CD4-positive, alpha-beta T cell treated with Interleukin-2 at 100 ng/mL for 4 hours (primary cell): ENCODE results near the gene PRCD.

Source experiments
- DNase-seq: peaks from one replicate; pipeline ENCODE4 v3.0.0-alpha.2; 2020; ENCODE audit warnings: low spot score

Gene PRCD, protein sequence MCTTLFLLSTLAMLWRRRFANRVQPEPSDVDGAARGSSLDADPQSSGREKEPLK

DNA sequence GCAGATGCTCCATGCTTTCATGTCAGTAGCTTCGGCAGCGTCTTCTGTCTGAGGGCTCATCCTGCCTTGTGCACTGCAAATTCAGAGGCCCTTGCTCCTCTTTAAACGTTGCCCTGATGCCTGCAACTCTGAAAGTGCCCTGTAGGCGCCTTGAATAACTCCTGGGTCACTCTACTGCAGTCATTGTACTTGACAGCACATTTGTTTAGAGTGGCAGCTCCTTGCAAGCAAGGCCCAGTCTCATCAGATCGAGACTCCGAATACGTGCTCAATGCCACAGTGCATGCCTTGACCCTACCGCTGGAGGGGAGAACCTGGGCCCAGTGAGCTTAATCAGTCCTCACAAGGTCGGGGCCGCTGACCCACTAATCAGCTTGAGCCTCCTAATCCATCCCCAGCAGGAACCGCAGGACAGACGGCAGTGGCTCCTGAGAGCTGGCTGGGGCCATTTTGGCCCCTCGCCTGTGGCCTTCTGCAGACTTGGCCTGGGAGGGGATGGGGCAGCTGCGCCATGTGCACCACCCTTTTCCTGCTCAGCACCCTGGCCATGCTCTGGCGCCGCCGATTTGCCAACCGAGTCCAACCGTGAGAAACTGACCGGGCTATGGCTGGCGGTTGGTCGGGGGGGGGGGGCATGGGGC, at the start of gene PRCD:
Gene PRCD (plus strand): TSS at position 414 of the 641 bp plus-strand sequence. CDS start 98 bp downstream, at position 512.
- no peak for DNase-seq

DNA sequence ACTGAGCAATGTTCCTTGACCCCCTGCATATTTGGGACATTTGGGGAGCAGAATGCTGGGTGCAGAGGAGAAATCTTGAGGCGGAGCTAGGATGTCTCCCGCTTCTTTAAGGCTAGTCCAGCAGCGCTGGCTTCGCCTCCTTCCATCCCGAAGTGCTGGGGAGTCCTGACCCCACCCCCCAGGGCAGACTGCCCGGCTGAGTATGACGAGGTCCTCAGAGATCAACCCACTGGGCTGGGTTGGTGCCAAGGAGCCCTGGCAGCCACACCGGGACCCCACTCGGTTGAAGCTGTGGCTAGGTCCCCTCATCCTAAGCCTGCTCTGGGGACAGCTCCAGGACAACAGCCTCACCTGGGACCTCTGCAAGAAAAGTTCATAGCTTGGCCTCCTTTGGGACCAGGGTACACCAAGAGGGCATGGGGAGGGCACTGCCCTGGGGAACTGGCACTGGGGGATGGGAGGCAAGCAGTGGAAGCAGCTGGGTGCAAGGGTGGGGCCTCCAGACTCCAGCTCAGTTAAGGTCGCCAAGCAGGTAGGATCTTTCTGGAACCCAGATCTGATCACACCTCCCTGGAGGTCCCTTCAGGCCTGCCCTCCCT, 49.6 kb upstream of the PRCD start:
- no peak for DNase-seq

DNA sequence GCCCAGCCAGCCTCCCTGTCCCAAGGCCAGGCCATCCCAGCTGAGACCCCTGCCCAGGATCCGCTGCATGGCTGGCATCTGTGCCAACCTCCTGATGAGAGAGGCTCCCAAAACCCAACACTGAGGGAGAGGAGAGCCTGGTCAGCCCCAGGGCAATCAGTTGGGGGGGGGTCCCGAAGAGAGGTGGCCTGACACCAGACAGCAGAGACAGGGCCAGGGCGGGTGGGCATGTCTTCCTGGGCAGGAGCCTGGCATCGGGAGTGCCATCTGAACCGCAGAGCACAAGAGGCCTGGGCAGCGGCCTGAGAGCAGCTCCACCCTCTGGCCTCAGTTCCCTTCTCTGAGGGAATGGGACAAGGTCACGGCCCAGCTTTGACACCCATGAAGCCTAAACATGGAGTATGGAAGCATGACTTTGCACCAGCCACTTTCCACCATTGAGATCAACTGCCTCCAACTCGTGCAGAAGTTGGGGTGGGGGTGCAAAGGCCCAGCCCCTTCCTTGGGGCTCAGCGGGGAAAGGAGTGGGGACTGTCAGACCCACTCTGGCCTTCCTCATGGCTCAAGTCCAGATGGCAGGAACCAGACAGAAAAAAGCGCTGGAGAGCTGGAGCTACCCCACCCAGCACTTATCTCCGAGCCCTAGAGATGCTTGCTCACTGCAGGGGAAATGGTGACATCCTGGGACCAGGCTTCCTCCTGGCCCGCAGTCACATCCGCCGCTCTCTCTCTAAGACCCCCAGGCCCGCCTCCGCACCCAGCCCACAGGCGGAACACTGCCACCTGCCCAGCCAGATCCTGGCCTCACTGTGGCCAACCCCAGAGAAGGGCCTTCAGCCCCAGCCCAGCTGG, 48.3 kb upstream of the PRCD start:
- no peak for DNase-seq

DNA sequence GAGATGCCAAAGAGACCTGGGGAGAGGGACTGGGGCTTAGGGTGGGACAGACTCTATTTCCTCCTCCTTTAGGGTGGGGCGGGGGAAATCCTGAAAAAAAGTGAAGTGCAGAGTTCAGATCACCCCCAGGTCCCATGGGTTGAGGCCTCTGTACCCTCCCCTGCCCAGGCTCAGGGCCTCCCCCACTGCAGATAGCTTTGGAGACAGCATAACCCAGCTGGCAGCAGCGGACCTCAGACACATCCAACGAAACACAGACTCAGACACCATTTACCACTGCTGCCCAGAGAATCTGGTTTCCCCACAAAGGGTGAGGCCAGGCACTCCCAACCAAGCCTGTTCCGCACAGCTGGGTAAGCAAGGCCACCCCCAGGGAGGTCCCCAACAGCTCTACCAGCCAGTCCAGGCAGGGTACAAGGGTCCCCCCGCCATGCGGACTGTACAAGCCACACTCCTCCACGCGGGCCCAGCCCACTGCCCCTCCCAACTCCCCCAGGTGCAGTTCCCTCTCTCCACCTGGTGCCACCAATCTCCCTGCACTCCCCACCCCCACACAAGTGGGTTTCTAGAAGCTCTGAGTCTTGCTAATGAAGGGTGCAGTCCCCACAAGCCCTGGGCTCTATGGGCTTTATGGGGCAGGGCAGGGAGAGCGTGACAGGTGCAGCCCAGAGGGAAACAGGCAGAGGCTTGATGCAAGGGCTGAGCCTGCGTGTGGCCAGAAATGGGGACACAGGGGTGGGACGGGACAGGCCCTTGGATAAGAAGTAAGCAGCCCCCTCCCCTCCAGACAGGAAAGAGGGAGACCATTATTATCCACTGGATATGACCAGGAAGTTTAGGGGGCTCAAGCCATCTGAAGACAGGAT, 47.5 kb upstream of the PRCD start:
- no peak for DNase-seq

DNA sequence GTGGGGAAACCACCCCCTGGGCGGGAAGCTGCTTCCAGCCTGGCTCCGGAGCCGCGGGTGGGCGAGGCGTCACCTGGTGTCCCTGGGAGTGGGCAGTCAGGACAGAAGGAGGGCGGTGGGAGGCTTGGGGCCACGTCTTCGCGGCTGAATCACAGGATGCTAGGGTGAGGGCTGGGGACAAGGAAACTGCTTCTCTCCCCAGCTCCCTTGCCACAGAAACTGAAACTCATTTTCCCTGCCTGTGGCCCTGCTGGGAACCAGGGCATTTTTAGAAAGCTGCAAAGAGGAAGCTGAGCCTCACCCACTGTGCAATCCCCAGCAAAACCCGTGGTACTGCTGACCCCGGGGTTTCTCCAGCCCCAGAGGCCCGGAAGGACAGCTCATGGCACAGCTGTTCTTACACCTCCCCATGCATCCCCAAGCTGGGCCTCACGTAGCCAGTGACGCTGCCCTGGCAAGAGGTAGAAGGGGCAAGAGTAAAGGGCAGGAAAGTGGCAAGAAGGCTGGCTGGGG, 46.8 kb upstream of the PRCD start:
- DNase-seq = peak; percentile 38

DNA sequence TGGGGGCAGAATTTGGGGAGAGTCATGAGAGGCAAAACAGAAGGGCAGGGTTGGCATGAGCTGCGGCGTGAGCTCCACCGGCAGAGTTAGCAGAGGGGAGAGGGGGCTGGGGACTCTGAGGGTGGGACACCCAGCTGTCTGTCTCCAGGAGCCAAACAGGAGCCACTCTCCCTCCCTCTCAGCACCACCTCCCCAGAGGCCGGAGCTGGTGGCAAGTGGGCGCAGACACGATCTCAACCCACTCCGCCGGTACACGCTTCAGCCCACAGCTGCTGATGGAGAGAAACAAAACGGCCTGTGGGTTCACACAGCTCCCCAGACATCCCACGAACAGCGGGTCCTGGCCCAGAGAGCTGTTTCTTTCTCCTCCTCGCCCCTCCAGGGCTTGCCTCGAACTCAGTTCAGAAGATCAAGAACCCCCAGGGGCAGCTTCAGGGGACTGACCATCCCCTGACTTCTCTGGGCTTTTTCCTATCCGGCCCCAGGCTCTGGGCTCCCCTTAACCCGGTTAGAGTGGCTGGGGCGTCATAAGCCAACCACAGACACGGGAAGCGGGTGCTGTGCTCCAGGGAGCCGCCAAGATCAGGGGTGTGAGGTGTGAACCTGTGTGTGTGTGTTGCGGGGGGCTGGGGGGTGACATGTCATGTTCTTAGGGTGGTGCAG, 46.2 kb upstream of the PRCD start:
- DNase-seq = peak; percentile 37

DNA sequence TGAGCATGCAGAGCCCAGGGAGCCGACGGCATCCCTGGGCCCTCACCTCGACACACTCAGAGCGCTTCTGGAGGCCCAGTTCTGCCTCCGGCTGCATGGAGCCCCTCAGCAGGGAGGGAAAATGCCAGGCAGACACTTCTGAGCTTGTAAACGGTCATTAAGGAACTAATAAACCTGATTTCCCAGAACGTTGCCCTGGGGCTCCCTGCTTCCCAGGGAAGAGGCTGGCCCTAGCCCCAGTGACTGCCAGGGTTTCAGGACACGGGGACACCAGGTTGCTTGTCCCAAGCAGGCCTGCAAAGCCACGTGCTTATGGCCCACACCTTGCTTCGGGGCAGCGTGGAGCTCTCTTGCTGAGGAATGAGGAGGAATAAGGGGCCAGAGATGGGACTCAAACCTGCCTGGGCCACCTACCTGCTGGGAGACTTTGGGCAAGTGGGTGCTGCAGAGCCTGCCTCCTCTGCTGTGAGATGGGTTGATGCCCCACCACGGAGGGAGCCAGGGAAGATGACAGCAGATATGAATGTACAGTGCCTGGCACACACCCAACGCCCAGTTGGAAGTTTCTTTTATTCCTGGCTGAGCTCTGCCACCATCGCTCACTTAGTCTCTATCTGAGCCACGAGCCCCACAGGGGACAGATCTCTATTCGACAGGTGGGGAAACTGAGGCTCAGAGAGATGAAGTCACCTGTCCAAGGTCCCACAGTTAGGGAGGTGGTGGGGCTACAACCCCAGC, 44.0 kb upstream of the PRCD start:
- no peak for DNase-seq

DNA sequence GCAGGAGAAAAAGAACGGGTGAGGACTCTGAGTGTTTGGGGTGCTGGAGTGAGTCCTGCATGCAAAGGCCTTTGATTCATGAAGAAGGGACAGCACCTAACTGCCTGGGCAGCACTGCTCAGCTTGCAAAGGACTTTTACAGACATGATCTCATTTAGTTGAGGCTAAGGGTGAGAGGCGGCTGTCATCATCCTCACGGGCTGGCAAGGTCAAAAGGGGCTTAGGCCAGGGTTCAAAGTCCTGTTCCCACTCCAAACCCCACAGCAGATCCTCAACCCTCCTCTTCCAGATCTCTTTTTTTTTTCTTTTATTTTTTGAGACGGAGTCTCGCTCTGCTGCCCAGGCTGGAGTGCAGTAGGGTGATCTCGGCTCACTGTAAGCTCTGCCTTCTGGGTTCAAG, 43.4 kb upstream of the PRCD start:
- no peak for DNase-seq

DNA sequence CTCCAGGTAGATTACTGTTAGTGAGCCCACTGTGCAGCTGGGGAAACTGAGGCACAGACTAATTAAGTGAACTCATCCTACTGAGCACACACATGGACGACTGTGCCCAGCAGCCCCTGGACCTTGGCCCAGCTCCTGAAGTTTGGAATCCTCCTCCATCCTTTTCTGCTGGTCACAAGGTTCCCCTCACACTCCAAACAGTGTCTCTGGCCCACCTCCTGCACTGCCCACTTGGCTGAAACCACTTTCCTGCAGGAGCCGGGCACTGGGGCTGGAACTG, 42.2 kb upstream of the PRCD start:
- DNase-seq = no peak

DNA sequence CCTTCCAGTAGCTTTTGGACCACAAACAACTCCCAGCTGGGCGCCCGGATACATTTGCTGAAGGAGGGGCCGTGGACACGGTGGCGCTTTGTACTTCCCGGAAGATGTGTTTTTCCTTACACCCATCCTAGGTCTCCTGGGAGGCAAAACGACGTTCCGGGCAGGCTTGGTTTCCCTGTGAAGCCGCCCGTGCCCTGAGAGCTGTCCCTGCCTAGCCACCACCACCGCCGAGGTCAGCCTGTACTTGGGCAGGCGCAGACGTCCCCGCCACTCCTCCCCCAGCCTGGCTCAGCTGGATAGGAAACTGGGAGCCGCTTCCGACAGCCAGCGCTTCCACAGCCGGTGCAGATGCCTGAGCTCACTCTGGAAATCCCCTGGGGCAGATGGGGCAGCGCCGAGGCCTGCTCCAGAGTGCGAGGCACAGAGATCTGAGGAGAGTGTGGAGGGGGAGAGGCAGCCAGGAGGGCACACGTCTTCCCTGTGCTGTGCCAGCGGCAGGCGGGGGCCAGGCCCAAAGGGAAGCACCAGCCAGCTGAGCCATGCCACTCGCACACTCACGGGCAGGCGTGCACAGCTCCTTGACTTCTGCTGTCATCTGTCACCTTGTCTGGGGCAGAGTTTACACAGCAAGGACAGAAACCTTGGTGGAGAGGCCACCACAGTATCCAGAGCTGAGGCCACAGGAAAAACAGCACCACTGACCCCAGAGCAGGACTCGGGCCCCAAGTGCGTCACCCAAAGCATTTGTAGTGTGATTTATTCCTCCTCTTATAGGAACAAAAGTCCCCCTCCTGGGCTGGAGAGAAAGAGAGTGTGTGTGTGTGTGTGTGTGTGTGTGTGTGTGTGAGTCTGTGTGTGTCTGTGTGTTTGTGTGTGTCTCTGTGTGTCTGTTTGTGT, 41.6 kb upstream of the PRCD start:
- no peak for DNase-seq

DNA sequence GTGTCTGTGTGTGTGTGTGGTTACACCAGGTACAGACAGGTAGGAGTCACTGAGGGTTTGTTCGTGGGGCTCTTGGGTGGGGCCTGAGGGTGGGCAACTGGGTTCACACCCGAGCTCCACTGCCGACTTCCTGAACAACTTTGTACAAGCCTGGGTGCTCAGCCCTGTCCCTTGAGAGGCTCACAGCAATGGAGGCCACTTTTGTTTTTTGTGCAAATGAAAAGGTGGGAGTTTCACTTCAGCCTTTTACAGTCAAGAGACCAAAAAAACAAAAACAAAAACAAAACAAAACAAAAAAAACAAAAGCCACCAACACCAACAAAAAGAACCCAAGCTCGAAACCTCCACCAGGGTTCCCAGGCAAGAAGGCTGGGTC, 41.0 kb upstream of the PRCD start:
- DNase-seq = peak; percentile 26

DNA sequence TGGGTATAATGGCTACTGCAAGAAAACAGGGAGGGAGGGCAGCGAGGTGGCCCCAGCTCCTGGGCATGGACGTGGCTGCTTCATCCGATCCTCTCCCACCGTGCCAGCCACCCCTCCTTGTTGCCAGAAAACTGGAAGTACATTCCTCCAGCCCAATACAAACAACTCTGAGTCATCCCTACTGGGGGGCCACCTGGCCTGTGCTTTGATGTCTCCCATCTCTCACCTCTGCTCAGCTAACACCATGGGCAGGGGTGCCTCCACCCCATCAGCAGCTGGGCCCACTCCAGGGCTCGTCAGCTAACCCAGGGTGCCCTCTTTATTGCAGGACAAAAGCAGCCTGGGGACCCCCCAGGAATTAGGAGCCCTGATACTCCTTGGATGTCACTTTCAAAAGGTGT, 40.6 kb upstream of the PRCD start:
- DNase-seq = no peak

DNA sequence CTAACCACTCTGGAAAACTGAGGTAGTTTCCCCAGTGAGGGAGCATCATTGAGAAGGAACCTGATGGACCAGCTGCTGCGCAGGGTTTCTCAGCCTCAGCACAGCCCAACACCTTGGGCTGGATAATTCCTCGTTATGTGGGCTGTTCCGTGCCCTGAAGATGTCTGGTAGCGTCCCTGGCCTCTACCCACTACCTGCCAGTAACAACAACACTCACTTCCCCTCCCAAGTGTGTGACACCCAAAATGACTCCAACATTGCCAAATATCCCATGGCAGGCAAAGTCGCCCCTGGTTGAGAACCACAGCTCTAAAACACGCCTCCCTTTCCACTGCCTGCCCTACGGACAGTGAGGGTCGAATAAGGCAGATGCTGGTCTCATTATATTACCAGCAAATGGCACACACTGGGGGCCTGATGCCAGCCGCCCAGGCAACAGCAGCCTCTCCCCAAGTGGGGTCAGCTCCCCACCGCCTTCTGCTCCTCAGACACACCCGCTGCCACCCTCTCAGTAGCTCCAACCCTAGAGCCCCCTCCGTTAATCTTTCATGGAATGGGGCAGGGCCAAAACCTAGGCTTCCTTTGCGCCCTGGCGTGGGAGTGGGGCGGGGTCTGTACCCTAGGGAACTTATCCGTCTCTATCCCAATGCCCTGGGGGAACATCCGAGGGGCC, 39.6 kb upstream of the PRCD start:
- DNase-seq = no peak

DNA sequence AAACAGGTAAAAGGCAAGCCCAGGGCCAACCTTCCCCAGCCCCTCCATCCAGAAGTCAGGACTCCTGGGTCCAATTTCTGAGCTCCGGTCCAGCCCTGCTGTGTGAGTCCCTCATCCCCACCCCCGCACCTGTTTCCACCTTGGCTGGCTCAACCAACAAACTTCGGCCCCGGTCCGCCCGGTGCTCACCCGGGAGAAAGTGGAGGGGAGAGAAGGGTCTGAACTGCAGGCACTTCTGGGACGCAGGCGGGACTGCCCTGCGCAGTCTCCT, 39.2 kb upstream of the PRCD start:
- no peak for DNase-seq

DNA sequence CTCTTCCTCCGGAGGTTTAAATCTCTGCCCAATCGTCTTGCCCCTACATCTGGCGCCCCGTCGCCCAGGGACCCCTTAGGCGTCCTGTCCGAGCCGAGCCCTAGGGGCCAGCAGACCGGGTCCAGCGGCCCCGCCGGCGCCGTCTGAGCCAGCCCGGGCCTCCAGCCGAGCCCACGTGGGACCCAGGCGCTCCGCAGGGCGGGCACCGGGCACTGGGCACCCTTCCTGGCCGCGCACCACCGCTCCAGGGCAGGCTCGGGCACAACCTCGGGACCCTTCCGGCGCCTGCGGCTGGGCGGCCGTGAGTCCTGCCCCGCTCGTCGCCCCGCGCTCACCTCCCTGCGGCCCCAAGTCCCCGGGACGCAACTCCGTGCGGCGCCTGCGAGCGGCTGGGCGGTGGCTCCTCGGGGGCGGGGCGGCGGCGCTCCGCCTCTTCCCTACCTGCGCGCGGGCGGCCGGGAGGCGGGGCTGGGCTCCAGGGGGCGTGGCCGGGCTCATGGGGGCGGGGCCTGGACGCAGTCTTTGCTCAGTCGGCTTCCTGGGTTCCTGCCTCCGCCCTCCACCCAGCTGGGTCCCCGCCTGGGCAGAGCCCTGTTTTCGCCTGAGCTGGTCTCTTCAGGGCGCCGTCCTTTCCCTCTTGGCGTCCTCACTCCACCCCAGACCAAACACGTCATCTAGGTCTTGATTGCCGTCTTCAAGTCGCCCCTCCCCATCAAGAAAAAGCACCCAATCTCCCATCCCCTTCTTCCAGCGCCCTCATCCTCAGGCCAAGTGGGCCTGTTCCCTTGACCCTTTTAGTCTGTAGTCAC, 38.6 kb upstream of the PRCD start, which contains the start of gene RHBDF2:
Gene RHBDF2 (minus strand): TSS at position 406 of the 809 bp plus-strand sequence. CDS start 19,899 bp downstream, outside the sequence.
- DNase-seq = peak; percentile 96

DNA sequence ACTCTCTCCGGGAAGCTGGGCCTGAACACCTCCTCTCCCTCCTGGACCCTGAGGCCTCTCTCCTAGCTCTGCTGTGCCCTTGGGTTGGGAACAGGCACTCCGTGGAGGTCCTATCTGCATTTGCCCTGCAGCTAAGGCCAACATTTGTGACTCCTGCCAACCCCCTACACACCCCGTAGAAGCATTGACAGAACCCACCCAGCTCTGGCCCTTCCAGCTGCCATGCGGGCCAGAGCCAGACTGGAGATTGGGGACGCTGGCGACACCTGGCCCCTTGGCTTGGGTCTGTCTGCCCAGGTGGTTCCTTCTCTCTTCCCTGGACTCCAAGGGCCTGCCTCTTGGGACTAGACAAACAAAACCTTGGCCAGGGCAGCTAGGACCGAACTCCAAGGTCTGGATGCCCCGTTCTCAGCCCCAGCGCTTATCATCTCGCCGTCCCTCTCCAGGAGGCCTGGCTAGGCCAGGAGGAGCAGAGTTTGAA, 38.0 kb upstream of the PRCD start:
- DNase-seq = no peak

DNA sequence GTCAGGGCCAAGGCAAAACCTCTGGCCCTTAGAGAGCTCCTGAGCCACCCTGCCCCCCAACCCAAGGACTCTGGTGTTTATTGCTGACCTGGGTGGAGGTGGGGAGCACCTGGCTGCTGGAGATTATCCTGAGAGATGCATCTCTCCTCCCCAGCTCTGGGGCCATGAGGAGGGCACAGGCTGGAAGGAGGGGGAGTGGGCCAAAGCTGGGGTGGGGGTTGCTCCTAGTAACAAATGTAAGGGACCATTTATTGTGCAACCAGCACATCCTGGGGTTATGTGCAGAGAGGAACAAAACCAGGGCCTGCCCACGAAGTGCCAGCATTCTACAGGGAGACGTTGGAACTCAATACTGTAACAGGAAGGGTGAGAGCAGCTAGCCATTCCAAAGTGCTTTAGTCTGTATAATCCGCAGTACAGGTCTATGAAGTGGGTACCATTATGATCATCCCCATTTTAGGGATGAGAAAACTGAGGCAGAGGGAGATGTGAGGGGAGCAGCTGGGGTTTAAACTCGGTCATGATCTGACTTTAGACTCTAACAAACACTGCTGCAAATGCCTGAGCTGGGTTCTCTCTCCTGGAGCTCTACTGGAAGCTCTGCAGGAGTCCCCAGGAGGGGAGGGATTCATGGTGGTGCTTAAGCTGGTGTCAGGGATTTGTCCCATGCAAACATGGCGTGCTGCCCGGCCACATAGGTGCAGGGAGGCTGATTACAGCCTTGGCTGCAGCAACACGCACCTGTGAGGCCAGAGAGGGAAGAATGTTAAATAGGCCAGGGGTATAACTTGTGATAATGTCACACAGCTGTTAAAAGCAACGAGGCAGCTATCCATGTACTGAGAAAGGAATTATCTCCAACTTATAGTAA, 37.3 kb upstream of the PRCD start:
- DNase-seq = no peak
